Measurements from ENCODE around the gene ARHGAP44. TPM values are rescaled to one million over a fixed set of nuclear protein-coding genes. Genes with fewer than 3 reads are reported as not detected.

Gene ARHGAP44
- polyA plus RNA-seq, 4 donors = 2.3 to 12.3 (median 6.9) TPM

GRCh38 chr17:12987120-12987519 is 197.8 kb downstream of the ARHGAP44 start:
- DNase-seq = no peak
- Histone ChIP-seq H3K27ac (ENCODE audit: low read depth in 1 of 3, low read length in 2 of 3) (no peak overlapping the region), H3K4me1 (ENCODE audit: control insufficient read depth in 3 of 3, insufficient read depth in 2 of 3, low read depth in 1 of 3, low read length in 2 of 3) (no peaks in the 10 kb centered on the region), H3K9me3 (ENCODE audit: control insufficient read depth in 2 of 2, insufficient read depth in 1 of 2, low read depth in 1 of 2, low read length in 1 of 2) (no peaks in the 10 kb centered on the region), H3K36me3 (ENCODE audit: control insufficient read depth in 3 of 3, insufficient read depth in 2 of 3, low read depth in 1 of 3, low read length in 3 of 3) (peaks cover 5 to 28% (median 9%) of the 10 kb centered on the region in 3 donors), H3K27me3 (ENCODE audit: control insufficient read depth in 3 of 3, insufficient read depth in 3 of 3, low read length in 3 of 3) (no peaks in the 10 kb centered on the region), H3K4me3 (ENCODE audit: low read depth in 1 of 3, low read length in 3 of 3) (no peak overlapping the region)
- no peak for FAIRE-seq
- 75 to 89% (median 84%) methylated on average over 12 of the region's 12 CpGs for WGBS, 3 donors

- DNase-seq (no peak), FAIRE-seq (no peak)
- Histone ChIP-seq H3K36me3 (ENCODE audit: control insufficient read depth in 3 of 3, insufficient read depth in 2 of 3, low read depth in 1 of 3, low read length in 3 of 3) (peaks cover 23 to 58% (median 29%) of the 10 kb centered on the region in 3 donors), H3K27ac (ENCODE audit: low read depth in 1 of 3, low read length in 2 of 3) (no peak overlapping the region), H3K4me3 (ENCODE audit: low read depth in 1 of 3, low read length in 3 of 3) (no peak overlapping the region), H3K27me3 (ENCODE audit: control insufficient read depth in 3 of 3, insufficient read depth in 3 of 3, low read length in 3 of 3) (no peaks in the 10 kb centered on the region), H3K4me1 (ENCODE audit: control insufficient read depth in 3 of 3, insufficient read depth in 2 of 3, low read depth in 1 of 3, low read length in 2 of 3) (no peaks in the 10 kb centered on the region), H3K9me3 (ENCODE audit: control insufficient read depth in 2 of 2, insufficient read depth in 1 of 2, low read depth in 1 of 2, low read length in 1 of 2) (no peaks in the 10 kb centered on the region)
- 85 to 89% (median 86%) methylated on average over 25 of the region's 25 CpGs for WGBS, 3 donors
Measured at GRCh38 chr17:12990041-12990808, 200.9 kb downstream of the ARHGAP44 start.

- DNase-seq (no peak), FAIRE-seq (no peak)
- Histone ChIP-seq H3K27me3 (ENCODE audit: control insufficient read depth in 3 of 3, insufficient read depth in 3 of 3, low read length in 3 of 3) (no peaks in the 10 kb centered on the region), H3K4me1 (ENCODE audit: control insufficient read depth in 3 of 3, insufficient read depth in 2 of 3, low read depth in 1 of 3, low read length in 2 of 3) (no peaks in the 10 kb centered on the region), H3K9me3 (ENCODE audit: control insufficient read depth in 2 of 2, insufficient read depth in 1 of 2, low read depth in 1 of 2, low read length in 1 of 2) (no peaks in the 10 kb centered on the region), H3K36me3 (ENCODE audit: control insufficient read depth in 3 of 3, insufficient read depth in 2 of 3, low read depth in 1 of 3, low read length in 3 of 3) (peaks cover 26 to 65% (median 36%) of the 10 kb centered on the region in 3 donors), H3K27ac (ENCODE audit: low read depth in 1 of 3, low read length in 2 of 3) (no peak overlapping the region), H3K4me3 (ENCODE audit: low read depth in 1 of 3, low read length in 3 of 3) (no peak overlapping the region)
- WGBS, 3 donors = 87 to 91% (median 91%) methylated on average over 12 of the region's 12 CpGs
Measured at GRCh38 chr17:12990926-12991325, 201.6 kb downstream of the ARHGAP44 start.

GRCh38 chr17:12992676-12993075 is 203.4 kb downstream of the ARHGAP44 start:
- peaks cover 33 to 79% (median 49%) of the 10 kb centered on the region in 3 donors for H3K36me3 ChIP-seq (ENCODE audit: control insufficient read depth in 3 of 3, insufficient read depth in 2 of 3, low read depth in 1 of 3, low read length in 3 of 3)

GRCh38 chr17:12993631-12994030 is 204.3 kb downstream of the ARHGAP44 start:
- 90 to 94% (median 93%) methylated on average over 13 to 14 of the region's 14 CpGs for WGBS, 3 donors
- no peak for DNase-seq
- FAIRE-seq = no peak
- Histone ChIP-seq H3K27me3 (ENCODE audit: control insufficient read depth in 3 of 3, insufficient read depth in 3 of 3, low read length in 3 of 3) (no peaks in the 10 kb centered on the region), H3K27ac (ENCODE audit: low read depth in 1 of 3, low read length in 2 of 3) (no peak overlapping the region), H3K36me3 (ENCODE audit: control insufficient read depth in 3 of 3, insufficient read depth in 2 of 3, low read depth in 1 of 3, low read length in 3 of 3) (peaks cover 34 to 81% (median 56%) of the 10 kb centered on the region in 3 donors), H3K9me3 (ENCODE audit: control insufficient read depth in 2 of 2, insufficient read depth in 1 of 2, low read depth in 1 of 2, low read length in 1 of 2) (no peaks in the 10 kb centered on the region), H3K4me1 (ENCODE audit: control insufficient read depth in 3 of 3, insufficient read depth in 2 of 3, low read depth in 1 of 3, low read length in 2 of 3) (no peaks in the 10 kb centered on the region), H3K4me3 (ENCODE audit: low read depth in 1 of 3, low read length in 3 of 3) (no peak overlapping the region)

More at GRCh38 chr17:12992676-12993075, 203.4 kb downstream of the ARHGAP44 start:
- DNase-seq (no peak), FAIRE-seq (no peak)
- Histone ChIP-seq H3K9me3 (ENCODE audit: control insufficient read depth in 2 of 2, insufficient read depth in 1 of 2, low read depth in 1 of 2, low read length in 1 of 2) (no peaks in the 10 kb centered on the region), H3K27me3 (ENCODE audit: control insufficient read depth in 3 of 3, insufficient read depth in 3 of 3, low read length in 3 of 3) (no peaks in the 10 kb centered on the region), H3K4me1 (ENCODE audit: control insufficient read depth in 3 of 3, insufficient read depth in 2 of 3, low read depth in 1 of 3, low read length in 2 of 3) (no peaks in the 10 kb centered on the region), H3K27ac (ENCODE audit: low read depth in 1 of 3, low read length in 2 of 3) (no peak overlapping the region), H3K4me3 (ENCODE audit: low read depth in 1 of 3, low read length in 3 of 3) (no peak overlapping the region)
- 92 to 96% (median 96%) methylated on average over 14 of the region's 14 CpGs for WGBS, 3 donors

GRCh38 chr17:12994341-12995074 is 205.2 kb downstream of the ARHGAP44 start:
- no peaks in the 10 kb centered on the region for H3K9me3 ChIP-seq (ENCODE audit: control insufficient read depth in 2 of 2, insufficient read depth in 1 of 2, low read depth in 1 of 2, low read length in 1 of 2)
- no peak for DNase-seq
- no peak overlapping the region for H3K27ac ChIP-seq (ENCODE audit: low read depth in 1 of 3, low read length in 2 of 3)
- H3K4me3 ChIP-seq (ENCODE audit: low read depth in 1 of 3, low read length in 3 of 3) = no peak overlapping the region
- no peaks in the 10 kb centered on the region for H3K4me1 ChIP-seq (ENCODE audit: control insufficient read depth in 3 of 3, insufficient read depth in 2 of 3, low read depth in 1 of 3, low read length in 2 of 3)
- FAIRE-seq = no peak
- WGBS, 3 donors = 89 to 91% (median 90%) methylated on average over 19 of the region's 19 CpGs
- peaks cover 36 to 85% (median 61%) of the 10 kb centered on the region in 3 donors for H3K36me3 ChIP-seq (ENCODE audit: control insufficient read depth in 3 of 3, insufficient read depth in 2 of 3, low read depth in 1 of 3, low read length in 3 of 3)
- H3K27me3 ChIP-seq (ENCODE audit: control insufficient read depth in 3 of 3, insufficient read depth in 3 of 3, low read length in 3 of 3) = no peaks in the 10 kb centered on the region

GRCh38 chr17:12995106-12995895 is 206.0 kb downstream of the ARHGAP44 start:
- Histone ChIP-seq H3K27ac (ENCODE audit: low read depth in 1 of 3, low read length in 2 of 3) (no peak overlapping the region), H3K4me1 (ENCODE audit: control insufficient read depth in 3 of 3, insufficient read depth in 2 of 3, low read depth in 1 of 3, low read length in 2 of 3) (no peaks in the 10 kb centered on the region), H3K27me3 (ENCODE audit: control insufficient read depth in 3 of 3, insufficient read depth in 3 of 3, low read length in 3 of 3) (no peaks in the 10 kb centered on the region), H3K4me3 (ENCODE audit: low read depth in 1 of 3, low read length in 3 of 3) (no peak overlapping the region), H3K9me3 (ENCODE audit: control insufficient read depth in 2 of 2, insufficient read depth in 1 of 2, low read depth in 1 of 2, low read length in 1 of 2) (no peaks in the 10 kb centered on the region), H3K36me3 (ENCODE audit: control insufficient read depth in 3 of 3, insufficient read depth in 2 of 3, low read depth in 1 of 3, low read length in 3 of 3) (peaks cover 35 to 84% (median 66%) of the 10 kb centered on the region in 3 donors)
- DNase-seq (no peak), FAIRE-seq (no peak)
- 91 to 93% (median 92%) methylated on average over 11 of the region's 11 CpGs for WGBS, 3 donors

- no peak for DNase-seq
- no peak for FAIRE-seq
- H3K27ac ChIP-seq (ENCODE audit: low read depth in 1 of 3, low read length in 2 of 3) = no peak overlapping the region
- peaks cover 33 to 86% (median 67%) of the 10 kb centered on the region in 3 donors for H3K36me3 ChIP-seq (ENCODE audit: control insufficient read depth in 3 of 3, insufficient read depth in 2 of 3, low read depth in 1 of 3, low read length in 3 of 3)
- no peaks in the 10 kb centered on the region for H3K27me3 ChIP-seq (ENCODE audit: control insufficient read depth in 3 of 3, insufficient read depth in 3 of 3, low read length in 3 of 3)
- no peaks in the 10 kb centered on the region for H3K4me1 ChIP-seq (ENCODE audit: control insufficient read depth in 3 of 3, insufficient read depth in 2 of 3, low read depth in 1 of 3, low read length in 2 of 3)
- WGBS, 3 donors = 95 to 96% (median 96%) methylated on average over 19 of the region's 19 CpGs
- no peaks in the 10 kb centered on the region for H3K9me3 ChIP-seq (ENCODE audit: control insufficient read depth in 2 of 2, insufficient read depth in 1 of 2, low read depth in 1 of 2, low read length in 1 of 2)
- H3K4me3 ChIP-seq (ENCODE audit: low read depth in 1 of 3, low read length in 3 of 3) = no peak overlapping the region
Measured at GRCh38 chr17:12995896-12996295, 206.6 kb downstream of the ARHGAP44 start.
